Measurements from ENCODE around the gene AMER3.
A peak's percentile ranks its signal among the peaks of the same experiment; 100 is the strongest.

Gene AMER3

DNA sequence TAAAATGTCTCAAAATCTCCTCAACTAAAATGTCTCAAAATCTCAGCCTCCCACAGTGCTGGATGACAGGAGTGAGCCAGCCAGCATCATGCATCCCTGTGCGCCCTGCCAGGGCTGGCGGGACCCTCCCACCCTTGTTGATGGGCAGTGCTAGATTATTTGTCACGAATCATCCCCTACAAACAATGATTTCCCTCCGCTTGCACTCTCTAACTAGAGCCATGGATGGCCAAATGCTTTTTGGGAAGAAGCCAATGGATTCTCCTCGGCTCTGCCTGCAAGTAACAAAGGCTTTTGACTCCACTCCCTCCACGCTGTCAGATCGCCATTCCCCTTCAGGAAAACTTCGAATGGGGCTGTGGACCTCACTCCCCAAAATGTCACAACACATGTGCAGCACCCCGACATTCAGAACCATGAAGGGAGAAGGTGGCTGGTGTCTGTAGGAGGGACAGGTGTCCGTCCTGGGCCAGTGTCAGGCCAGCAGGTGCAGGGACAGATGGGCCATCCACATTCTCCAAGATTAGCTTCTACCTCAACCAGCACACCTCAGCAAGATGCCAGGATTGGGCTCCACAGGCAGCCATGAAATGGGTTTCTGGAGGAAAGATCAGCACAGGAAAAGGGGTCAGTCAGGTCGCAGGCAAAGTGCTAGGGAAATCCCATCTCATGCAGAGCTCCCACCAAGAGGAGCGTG lies 11.5 kb downstream of the AMER3 start (continued):
- TF ChIP-seq TSHZ2 (CRISPR knock-in tag; IDR thresholded peaks at IDR 0.05): no peak

DNA sequence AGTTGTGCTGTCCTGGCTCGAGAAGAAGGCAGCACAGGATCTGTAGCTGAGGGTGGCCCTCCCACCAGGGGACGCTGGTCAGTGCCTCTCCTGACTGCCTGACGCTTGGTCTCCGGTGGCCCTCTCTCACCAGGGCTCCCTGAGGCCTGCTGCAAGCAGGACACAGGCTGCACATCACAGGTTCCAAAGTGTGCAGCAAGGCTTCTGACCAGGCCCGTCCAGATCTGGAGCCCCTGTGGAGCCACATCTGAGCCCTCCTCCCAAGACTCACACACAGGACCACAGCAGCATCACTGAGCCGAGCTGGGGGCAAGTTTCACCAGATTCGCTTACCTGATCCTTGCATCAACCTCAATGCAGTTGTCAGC lies 12.1 kb downstream of the AMER3 start:
- ATAC-seq: no peak
- TF ChIP-seq ZFP30 (CRISPR knock-in tag; IDR thresholded peaks at IDR 0.05): no peak
- no peak for TF ChIP-seq BACH2 (CRISPR knock-in tag; IDR thresholded peaks at IDR 0.05; ENCODE audit: borderline replicate concordance)
- TF ChIP-seq ZNF8 (CRISPR knock-in tag; IDR thresholded peaks at IDR 0.05): no peak
- TF ChIP-seq ARNTL (CRISPR knock-in tag; IDR thresholded peaks at IDR 0.05; ENCODE audit: borderline replicate concordance, low read depth): no peak
- TF ChIP-seq CSRNP3 (CRISPR knock-in tag; IDR thresholded peaks at IDR 0.05): no peak
- TF ChIP-seq GLIS3 (CRISPR knock-in tag; IDR thresholded peaks at IDR 0.05): no peak
- no peak for TF ChIP-seq PATZ1 (CRISPR knock-in tag; IDR thresholded peaks at IDR 0.05; ENCODE audit: borderline replicate concordance)

DNA sequence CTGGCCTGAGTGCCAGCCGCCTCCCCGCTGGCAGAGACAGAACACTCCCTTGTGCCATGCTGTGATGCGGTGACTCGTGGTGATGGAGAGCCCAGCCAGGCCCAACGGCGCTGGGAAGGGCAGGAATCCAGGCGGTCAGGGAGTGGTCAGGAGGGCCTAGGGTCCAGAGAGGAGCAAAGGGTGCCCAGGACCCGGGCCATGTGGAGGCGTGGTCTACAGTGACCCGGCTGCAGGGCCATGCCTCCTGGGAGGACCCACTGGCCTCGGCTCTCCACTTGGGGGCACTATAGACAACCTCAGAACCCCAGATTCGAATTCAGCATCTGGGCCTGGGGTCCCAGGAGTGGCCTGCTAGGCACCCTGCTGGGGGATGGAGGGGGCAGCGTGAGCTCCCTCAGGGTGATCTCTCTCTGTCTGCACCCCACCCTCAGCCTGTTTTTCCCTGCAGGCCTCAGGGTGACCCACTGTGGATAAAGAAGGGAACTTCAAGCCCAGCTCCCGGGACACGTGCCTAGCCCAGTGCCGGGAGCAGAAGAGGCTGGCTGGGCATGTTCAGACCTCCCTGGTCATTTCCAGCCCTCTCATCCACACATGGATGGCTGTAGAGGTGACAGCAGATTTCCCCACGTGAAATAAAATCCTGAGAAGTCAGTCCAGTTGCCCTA lies 13.0 kb downstream of the AMER3 start:
- ATAC-seq: peak; percentile 38; the same call in 1 of the 3 replicates
- TF ChIP-seq ZFP30 (CRISPR knock-in tag; IDR thresholded peaks at IDR 0.05) (no peak), ISL1 (CRISPR knock-in tag; IDR thresholded peaks at IDR 0.05) (no peak), TOX (CRISPR knock-in tag; IDR thresholded peaks at IDR 0.05; ENCODE audit: borderline replicate concordance) (no peak), ARNTL (CRISPR knock-in tag; IDR thresholded peaks at IDR 0.05; ENCODE audit: borderline replicate concordance, low read depth) (no peak)

DNA sequence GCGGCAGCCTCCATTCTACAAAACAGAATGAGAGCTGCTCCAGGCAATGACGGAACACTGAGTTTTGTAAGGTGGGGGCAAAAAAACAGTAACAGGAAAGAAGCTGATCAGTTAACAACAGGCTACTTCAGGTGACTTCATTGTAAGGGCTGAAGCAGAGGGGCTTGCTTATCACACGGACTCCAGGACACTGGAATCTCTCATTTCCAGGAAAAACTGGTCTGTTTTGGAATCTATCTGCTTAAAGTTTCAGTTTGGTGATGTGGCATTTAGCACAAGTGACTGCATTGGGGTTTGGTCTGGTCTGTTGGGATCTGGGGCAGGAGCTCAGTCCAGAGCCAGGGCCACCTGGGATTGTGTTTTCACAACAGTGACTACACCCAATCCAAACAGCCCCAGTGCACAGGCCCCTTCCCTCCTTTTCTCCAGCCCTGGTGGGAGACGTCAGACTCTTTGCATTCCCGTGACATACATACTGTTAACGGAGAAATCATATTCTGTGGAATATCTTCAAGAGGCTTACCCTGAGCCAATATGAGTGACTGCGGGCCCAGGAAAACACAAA lies 14.1 kb downstream of the AMER3 start:
- no peak for TF ChIP-seq ZNF8 (CRISPR knock-in tag; IDR thresholded peaks at IDR 0.05)
- TF ChIP-seq TCF4 (CRISPR knock-in tag; IDR thresholded peaks at IDR 0.05; ENCODE audit: borderline replicate concordance): no peak
- no peak for TF ChIP-seq TOX (CRISPR knock-in tag; IDR thresholded peaks at IDR 0.05; ENCODE audit: borderline replicate concordance)
- TF ChIP-seq PPARA (CRISPR knock-in tag; IDR thresholded peaks at IDR 0.05; ENCODE audit: borderline replicate concordance): no peak
- no peak for TF ChIP-seq PATZ1 (CRISPR knock-in tag; IDR thresholded peaks at IDR 0.05; ENCODE audit: borderline replicate concordance)
- no peak for TF ChIP-seq SNAI2 (CRISPR knock-in tag; IDR thresholded peaks at IDR 0.05)
- TF ChIP-seq ZC3H10 (CRISPR knock-in tag; IDR thresholded peaks at IDR 0.05): no peak
- no peak for TF ChIP-seq ARNTL (CRISPR knock-in tag; IDR thresholded peaks at IDR 0.05; ENCODE audit: borderline replicate concordance, low read depth)
- TF ChIP-seq ZFP30 (CRISPR knock-in tag; IDR thresholded peaks at IDR 0.05): no peak
- no peak for TF ChIP-seq ZNF70 (CRISPR knock-in tag; IDR thresholded peaks at IDR 0.05)
- no peak for TF ChIP-seq CREB5 (CRISPR knock-in tag; IDR thresholded peaks at IDR 0.05; ENCODE audit: low read depth)
- TF ChIP-seq ZNF565 (CRISPR knock-in tag; conservative IDR thresholded peaks at IDR 0.05; ENCODE audit: low read depth): no peak
- no peak for TF ChIP-seq ZFP3 (CRISPR knock-in tag; IDR thresholded peaks at IDR 0.05)
- TF ChIP-seq ESRRG (CRISPR knock-in tag; IDR thresholded peaks at IDR 0.05): no peak
- no peak for TF ChIP-seq GLIS3 (CRISPR knock-in tag; IDR thresholded peaks at IDR 0.05)
- no peak for TF ChIP-seq CSRNP3 (CRISPR knock-in tag; IDR thresholded peaks at IDR 0.05)
- ATAC-seq: no peak
